ENCODE data around the gene NRL.

NRL gene

DNA sequence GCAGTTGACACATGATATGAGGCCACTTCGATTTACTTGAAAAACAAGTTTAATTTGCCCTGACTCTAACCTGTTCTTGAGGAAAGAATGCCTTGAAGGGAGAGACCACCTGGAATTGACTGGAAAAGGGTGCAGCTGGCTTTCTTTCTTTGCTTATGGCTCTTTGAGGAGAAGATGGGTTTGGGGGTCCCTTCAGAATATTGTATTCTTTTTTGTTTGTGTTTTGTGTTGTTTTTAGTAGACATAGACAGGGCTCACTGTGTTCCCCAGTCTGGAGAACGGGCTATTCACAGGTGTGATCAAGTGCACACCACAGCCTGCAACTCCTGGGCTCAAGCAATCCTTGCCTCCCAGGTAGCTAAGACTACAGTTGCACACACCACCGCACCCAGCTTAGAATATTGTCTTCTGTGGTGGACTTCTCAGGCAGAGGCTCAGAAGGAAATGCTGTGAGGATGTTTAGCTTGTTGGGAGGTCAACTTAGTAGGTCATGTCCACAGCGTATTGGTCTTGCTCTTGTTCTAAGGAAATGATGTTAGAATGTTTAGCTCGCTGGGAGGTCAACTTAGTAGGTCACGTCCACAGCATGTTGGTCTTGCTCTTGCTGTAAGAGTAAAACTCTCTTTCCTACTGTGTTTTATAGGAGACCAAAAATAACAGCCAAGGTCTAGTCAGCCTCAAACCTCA, 1.5 kb upstream of the NRL start:
- peaks cover 6% of the 10 kb centered on the region; the same call in 1 of the 2 replicates for H3F3A ChIP-seq (ENCODE audit: low read depth)
- H3K9me3 ChIP-seq (ENCODE audit: insufficient read depth, low read depth, low read length), result no peaks in the 10 kb centered on the region
- H3K79me2 ChIP-seq (ENCODE audit: insufficient read depth, low read length), result peaks cover 29% of the 10 kb centered on the region
- peaks cover 37% of the 10 kb centered on the region for H3K36me3 ChIP-seq (ENCODE audit: insufficient read depth, low read length)
- no peaks in the 10 kb centered on the region for H3K9me2 ChIP-seq (replicated peaks; ENCODE audit: low read depth, low read length)
- H3K9ac ChIP-seq (ENCODE audit: low read depth, low read length, poor library complexity, severe bottlenecking), result peak overlapping the region; percentile 91
- peak overlapping the region; percentile 88 for H3K4me2 ChIP-seq (ENCODE audit: low read depth, low read length, poor library complexity, severe bottlenecking)
- no peaks in the 10 kb centered on the region for H3K27me3 ChIP-seq (ENCODE audit: insufficient read depth, low read length, poor library complexity, severe bottlenecking)
- no peak overlapping the region for H2AFZ ChIP-seq (ENCODE audit: low read length)
- TF ChIP-seq EZH2phosphoT487 (IDR thresholded peaks at IDR 0.05; ENCODE audit: borderline replicate concordance), result no peak
- TF ChIP-seq, protein P1, sequence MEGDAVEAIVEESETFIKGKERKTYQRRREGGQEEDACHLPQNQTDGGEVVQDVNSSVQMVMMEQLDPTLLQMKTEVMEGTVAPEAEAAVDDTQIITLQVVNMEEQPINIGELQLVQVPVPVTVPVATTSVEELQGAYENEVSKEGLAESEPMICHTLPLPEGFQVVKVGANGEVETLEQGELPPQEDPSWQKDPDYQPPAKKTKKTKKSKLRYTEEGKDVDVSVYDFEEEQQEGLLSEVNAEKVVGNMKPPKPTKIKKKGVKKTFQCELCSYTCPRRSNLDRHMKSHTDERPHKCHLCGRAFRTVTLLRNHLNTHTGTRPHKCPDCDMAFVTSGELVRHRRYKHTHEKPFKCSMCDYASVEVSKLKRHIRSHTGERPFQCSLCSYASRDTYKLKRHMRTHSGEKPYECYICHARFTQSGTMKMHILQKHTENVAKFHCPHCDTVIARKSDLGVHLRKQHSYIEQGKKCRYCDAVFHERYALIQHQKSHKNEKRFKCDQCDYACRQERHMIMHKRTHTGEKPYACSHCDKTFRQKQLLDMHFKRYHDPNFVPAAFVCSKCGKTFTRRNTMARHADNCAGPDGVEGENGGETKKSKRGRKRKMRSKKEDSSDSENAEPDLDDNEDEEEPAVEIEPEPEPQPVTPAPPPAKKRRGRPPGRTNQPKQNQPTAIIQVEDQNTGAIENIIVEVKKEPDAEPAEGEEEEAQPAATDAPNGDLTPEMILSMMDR (conservative IDR thresholded peaks at IDR 0.05; ENCODE audit: low read length), result no peak
- H4K20me1 ChIP-seq (ENCODE audit: insufficient read depth, low read length, poor library complexity, severe bottlenecking), result peaks cover 11% of the 10 kb centered on the region
- H3K4me3 ChIP-seq (ENCODE audit: low read length, poor library complexity, severe bottlenecking), result peak overlapping the region; percentile 91
- peaks cover 19% of the 10 kb centered on the region for H3K4me1 ChIP-seq (ENCODE audit: insufficient read depth, low read length, poor library complexity, severe bottlenecking)

GRCh38 chr14:24115422-24116127, 826 bp upstream of the NRL start:
- Histone ChIP-seq H2AFZ (ENCODE audit: low read length) (peak overlapping the region; percentile 79), H3K36me3 (ENCODE audit: insufficient read depth, low read length) (peaks cover 30% of the 10 kb centered on the region; the same call in 1 of the 2 replicates), H3K4me1 (ENCODE audit: insufficient read depth, low read length, poor library complexity, severe bottlenecking) (peaks cover 19% of the 10 kb centered on the region), H3K27me3 (ENCODE audit: insufficient read depth, low read length, poor library complexity, severe bottlenecking) (no peaks in the 10 kb centered on the region), H4K20me1 (ENCODE audit: insufficient read depth, low read length, poor library complexity, severe bottlenecking) (peaks cover 11% of the 10 kb centered on the region), H3K79me2 (ENCODE audit: insufficient read depth, low read length) (peaks cover 29% of the 10 kb centered on the region), H3K4me2 (ENCODE audit: low read depth, low read length, poor library complexity, severe bottlenecking) (peak overlapping the region; percentile 88), H3F3A (ENCODE audit: low read depth) (peaks cover 6% of the 10 kb centered on the region; the same call in 1 of the 2 replicates), H3K9me3 (ENCODE audit: insufficient read depth, low read depth, low read length) (no peaks in the 10 kb centered on the region), H3K9me2 (replicated peaks; ENCODE audit: low read depth, low read length) (no peaks in the 10 kb centered on the region), H3K9ac (ENCODE audit: low read depth, low read length, poor library complexity, severe bottlenecking) (peak overlapping the region; percentile 91), H3K4me3 (ENCODE audit: low read length, poor library complexity, severe bottlenecking) (peak overlapping the region; percentile 91)
- TF ChIP-seq EZH2phosphoT487 (IDR thresholded peaks at IDR 0.05; ENCODE audit: borderline replicate concordance), result no peak
- TF ChIP-seq, protein P1 (conservative IDR thresholded peaks at IDR 0.05; ENCODE audit: low read length), result no peak

- Histone ChIP-seq H3K36me3 (ENCODE audit: insufficient read depth, low read length) (peaks cover 19% of the 10 kb centered on the region; the same call in 1 of the 2 replicates), H2AFZ (ENCODE audit: low read length) (peak overlapping the region; percentile 89), H3F3A (ENCODE audit: low read depth) (peaks cover 6% of the 10 kb centered on the region; the same call in 1 of the 2 replicates), H3K9me2 (replicated peaks; ENCODE audit: low read depth, low read length) (no peaks in the 10 kb centered on the region), H3K9ac (ENCODE audit: low read depth, low read length, poor library complexity, severe bottlenecking) (peak overlapping the region; percentile 91), H3K27me3 (ENCODE audit: insufficient read depth, low read length, poor library complexity, severe bottlenecking) (no peaks in the 10 kb centered on the region), H3K4me2 (ENCODE audit: low read depth, low read length, poor library complexity, severe bottlenecking) (peak overlapping the region; percentile 90), H3K79me2 (ENCODE audit: insufficient read depth, low read length) (peaks cover 29% of the 10 kb centered on the region), H3K4me3 (ENCODE audit: low read length, poor library complexity, severe bottlenecking) (peak overlapping the region; percentile 91), H3K9me3 (ENCODE audit: insufficient read depth, low read depth, low read length) (no peaks in the 10 kb centered on the region), H4K20me1 (ENCODE audit: insufficient read depth, low read length, poor library complexity, severe bottlenecking) (peaks cover 11% of the 10 kb centered on the region), H3K4me1 (ENCODE audit: insufficient read depth, low read length, poor library complexity, severe bottlenecking) (peaks cover 23% of the 10 kb centered on the region)
- no peak for TF ChIP-seq EZH2phosphoT487 (IDR thresholded peaks at IDR 0.05; ENCODE audit: borderline replicate concordance)
- TF ChIP-seq, protein P1 (conservative IDR thresholded peaks at IDR 0.05; ENCODE audit: low read length), result no peak
These were observed 783 bp downstream of the NRL start for GRCh38 chr14:24113801-24114531.
